ENCODE results near the gene ZNF180.

DNA sequence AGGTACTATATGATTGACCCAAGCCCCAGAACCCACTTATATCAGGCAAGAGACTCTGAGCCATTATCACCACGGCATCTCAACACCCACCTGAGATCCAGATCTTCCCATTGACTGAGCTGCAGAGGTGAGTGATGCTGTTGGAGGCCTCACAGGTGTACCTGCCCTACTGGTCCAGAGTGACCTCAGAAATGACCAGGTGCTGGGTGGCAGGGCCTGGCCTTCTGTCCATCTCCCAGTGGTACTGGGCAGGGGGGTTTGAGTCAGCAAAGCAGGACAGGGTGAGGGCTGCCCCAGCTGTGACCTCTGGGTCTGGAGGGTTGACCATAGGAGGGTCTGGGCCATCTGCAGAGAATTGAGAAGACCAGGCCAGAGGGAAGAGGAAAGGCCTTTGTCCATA is 42.3 kb upstream of the ZNF180 start:
- TF ChIP-seq POLR2AphosphoS5 (IDR thresholded peaks at IDR 0.05; ENCODE audit: borderline replicate concordance, low read depth, low read length) (no peak), EZH2 (IDR thresholded peaks at IDR 0.05) (no peak), FOXP2 (optimal IDR thresholded peaks at IDR 0.05; ENCODE audit: control extremely low read depth, extremely low read length, insufficient read depth) (no peak)
